T-cell (primary cell): ENCODE results near the gene CBX3. TPM values are rescaled to one million over a fixed set of nuclear protein-coding genes. Genes with fewer than 3 reads are reported as not detected.
"Not testable (repeated sequence)": the region's sequence is repeated elsewhere in the genome, so short reads cannot be mapped to it uniquely, and the experiment has no call there.

ENCODE experiments used
- ATAC-seq, 4 experiments: fragments of 200-7000 bp in 3 of 4; fragments of 150-1000 bp in 1 of 4; cut with Tn5 transposase; replicated peaks in 1 of 4; 1 replicate in 3 of 4; 2 replicates in 1 of 4; pipeline ENCODE4 v1.10.0; 2021; ENCODE audit warnings: moderate library complexity in 3 of 4, mild to moderate bottlenecking in 2 of 4, moderate number of reproducible peaks in 1 of 4
- CTCF ChIA-PET, 2 donors: fragments of 300-600 bp; sonication (Branson Sonifier 250); formaldehyde crosslinking; loops; one replicate each; lab custom pipeline; 2022; ENCODE audit warnings: antibody characterized with exemption in 2 of 2; lab: Charles Lee
- POLR2A ChIA-PET, 2 donors: fragments of 300-600 bp; sonication (Branson Sonifier 250); formaldehyde crosslinking; loops; one replicate each; lab custom pipeline; 2022; ENCODE audit warnings: antibody characterized with exemption in 2 of 2; lab: Charles Lee
- DNase-seq, 35 experiments: peaks; one replicate each; pipeline versions ENCODE4 v3.0.0 to v3.0.0-alpha.2; 2013 to 2023
- H3K27ac ChIP-seq: one replicate; pipeline ENCODE4 v1.5.1; 2013; ENCODE audit warnings: low read length
- H3K27me3 ChIP-seq, 2 experiments: replicated peaks in 1 of 2; 1 replicate in 1 of 2; 2 replicates in 1 of 2; pipeline versions ENCODE4 v1.6.1 to v1.7.0; 2013; ENCODE audit warnings: low read length in 1 of 2, mixed read lengths in 1 of 2; ENCODE audit not compliant: control insufficient read depth in 2 of 2, insufficient read depth in 2 of 2; ENCODE audit errors: extremely low read depth in 1 of 2
- H3K36me3 ChIP-seq, 2 donors: 1 replicate in 1 of 2; 2 replicates in 1 of 2; pipeline versions ENCODE4 v1.6.1 to v1.7.0; 2013; ENCODE audit warnings: low read length in 1 of 2; ENCODE audit not compliant: control insufficient read depth in 2 of 2, insufficient read depth in 1 of 2; ENCODE audit errors: extremely low read depth in 1 of 2
- H3K4me1 ChIP-seq, 2 experiments: 1 replicate in 1 of 2; 2 replicates in 1 of 2; pipeline versions ENCODE4 v1.6.1 to v1.7.0; 2013; ENCODE audit warnings: low read length in 2 of 2, mixed read lengths in 1 of 2; ENCODE audit not compliant: insufficient read depth in 2 of 2, control insufficient read depth in 1 of 2; ENCODE audit errors: extremely low read depth in 1 of 2
- H3K4me3 ChIP-seq, 2 donors: 1 replicate in 1 of 2; 2 replicates in 1 of 2; pipeline versions ENCODE4 v1.5.1 to v1.7.0; 2013; ENCODE audit warnings: mild to moderate bottlenecking in 2 of 2, low read length in 1 of 2, moderate library complexity in 1 of 2; ENCODE audit not compliant: control insufficient read depth in 1 of 2; ENCODE audit errors: extremely low read depth in 1 of 2
- H3K9me3 ChIP-seq: 2 replicates; pipeline ENCODE4 v1.7.0; 2013
- H3K27ac Mint-ChIP-seq, 2 donors: one replicate each; pipeline ENCODE4 v1.8.0; 2020 to 2021; ENCODE audit warnings: mild to moderate bottlenecking in 2 of 2, mixed read lengths in 2 of 2
- H3K27me3 Mint-ChIP-seq, 2 donors: one replicate each; pipeline ENCODE4 v1.8.0; 2021 to 2022; ENCODE audit warnings: mixed read lengths in 2 of 2
- H3K36me3 Mint-ChIP-seq: one replicate; pipeline ENCODE4 v1.8.0; 2021; ENCODE audit warnings: mixed read lengths
- H3K4me1 Mint-ChIP-seq, 3 donors: one replicate each; pipeline ENCODE4 v1.8.0; 2020 to 2022; ENCODE audit warnings: mixed read lengths in 3 of 3, mild to moderate bottlenecking in 1 of 3
- H3K4me3 Mint-ChIP-seq, 3 donors: one replicate each; pipeline ENCODE4 v1.8.0; 2020 to 2022; ENCODE audit warnings: mild to moderate bottlenecking in 3 of 3, mixed read lengths in 3 of 3, moderate library complexity in 3 of 3
- H3K9me3 Mint-ChIP-seq, 3 donors: one replicate each; pipeline ENCODE4 v1.8.0; 2020 to 2022; ENCODE audit warnings: mixed read lengths in 3 of 3
- WGBS: methylation state at CpG from one replicate; pipeline ENCODE4 v1.1.5; 2013; ENCODE audit warnings: missing lambda C conversion rate; ENCODE audit not compliant: insufficient coverage; 5-methylcytosine and 5-hydroxymethylcytosine counted together
- total RNA-seq, 35 experiments: library from RNA in 6 of 35; stranded (reverse) in 6 of 35; fragments of 120-200 nt in 1 of 35; gene quantifications; one replicate each; pipeline versions ENCODE4 v1.2.1 to v1.2.4 and lab custom pipeline; 2013 to 2026

The CBX3 gene
- total RNA-seq, 5 donors from 2014 or later (not counting 1 experiment from before 2014, with no cell fraction given), result 106 to 155 (median 148) TPM

DNA sequence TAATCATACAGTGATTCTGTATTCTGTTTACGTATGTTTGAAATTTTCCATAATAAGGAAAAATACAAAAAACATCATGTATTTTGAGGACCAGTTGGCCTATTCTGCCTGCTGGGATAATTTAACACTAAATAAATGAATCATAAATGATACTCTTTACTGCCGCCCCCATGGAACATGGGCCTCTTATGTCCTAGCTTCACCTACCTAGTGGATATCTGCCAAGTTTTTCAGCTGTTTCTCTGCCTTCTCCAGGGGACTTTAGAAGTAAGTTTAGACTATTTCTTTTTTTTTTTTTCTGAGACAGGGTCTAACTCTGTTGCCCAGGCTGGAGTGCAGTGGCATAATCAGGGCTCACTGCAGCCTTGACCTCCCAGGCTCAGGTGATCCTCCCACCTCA is 39.1 kb upstream of the CBX3 start:
- H3K27ac Mint-ChIP-seq, result no peak overlapping the region
- H3K4me1 Mint-ChIP-seq, result peaks cover 38 to 55% (median 43%) of the 10 kb centered on the region in 3 donors

DNA sequence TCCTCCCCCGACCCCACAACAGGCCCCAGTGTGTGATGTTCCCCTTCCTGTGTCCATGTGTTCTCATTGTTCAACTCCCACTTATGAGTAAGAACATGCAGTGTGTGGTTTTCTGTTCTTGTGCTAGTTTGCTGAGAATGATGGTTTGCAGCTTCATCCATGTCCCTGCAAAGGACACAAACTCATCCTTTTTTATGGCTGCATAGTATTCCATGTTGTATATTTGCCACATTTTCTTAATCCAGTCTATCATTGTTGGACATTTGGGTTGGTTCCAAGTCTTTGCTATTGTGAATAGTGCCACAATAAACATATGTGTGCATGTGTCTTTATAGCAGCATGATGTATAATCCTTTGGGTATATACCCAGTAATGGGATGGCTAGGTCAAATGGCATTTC is 37.7 kb upstream of the CBX3 start:
- H3K36me3 ChIP-seq, ATAC-seq, H3K9me3 ChIP-seq, POLR2A ChIA-PET, CTCF ChIA-PET, H3K9me3 Mint-ChIP-seq, H3K27ac Mint-ChIP-seq, H3K4me3 ChIP-seq, H3K27ac ChIP-seq, H3K4me3 Mint-ChIP-seq, H3K27me3 ChIP-seq, DNase-seq, H3K36me3 Mint-ChIP-seq, H3K27me3 Mint-ChIP-seq: not testable (repeated sequence)
- H3K4me1 ChIP-seq, result peaks cover 5 to 23% of the 10 kb centered on the region in 2 experiments
- no CpG with 5 or more reads among the region's 1 CpG for WGBS
- peaks cover 27 to 46% (median 32%) of the 10 kb centered on the region in 3 donors for H3K4me1 Mint-ChIP-seq

More for the DNA sequence above, 39.1 kb upstream of the CBX3 start:
- peaks cover 6% of the 10 kb centered on the region for H3K36me3 Mint-ChIP-seq
- H3K4me3 ChIP-seq, result no peak overlapping the region
- no peak overlapping the region for H3K4me3 Mint-ChIP-seq
- POLR2A ChIA-PET, result no interaction called here
- H3K9me3 Mint-ChIP-seq, result no peaks in the 10 kb centered on the region
- H3K9me3 ChIP-seq, result no peaks in the 10 kb centered on the region
- ATAC-seq, result no peak
- no peak for DNase-seq
- H3K36me3 ChIP-seq, result no peaks in the 10 kb centered on the region
- H3K27me3 Mint-ChIP-seq, result no peaks in the 10 kb centered on the region
- H3K4me1 ChIP-seq, result peaks cover 5 to 28% of the 10 kb centered on the region in 2 experiments
- no CpG with 5 or more reads among the region's 2 CpGs for WGBS
- H3K27ac ChIP-seq, result no peak overlapping the region
- CTCF ChIA-PET, result no interaction called here
- no peaks in the 10 kb centered on the region for H3K27me3 ChIP-seq

DNA sequence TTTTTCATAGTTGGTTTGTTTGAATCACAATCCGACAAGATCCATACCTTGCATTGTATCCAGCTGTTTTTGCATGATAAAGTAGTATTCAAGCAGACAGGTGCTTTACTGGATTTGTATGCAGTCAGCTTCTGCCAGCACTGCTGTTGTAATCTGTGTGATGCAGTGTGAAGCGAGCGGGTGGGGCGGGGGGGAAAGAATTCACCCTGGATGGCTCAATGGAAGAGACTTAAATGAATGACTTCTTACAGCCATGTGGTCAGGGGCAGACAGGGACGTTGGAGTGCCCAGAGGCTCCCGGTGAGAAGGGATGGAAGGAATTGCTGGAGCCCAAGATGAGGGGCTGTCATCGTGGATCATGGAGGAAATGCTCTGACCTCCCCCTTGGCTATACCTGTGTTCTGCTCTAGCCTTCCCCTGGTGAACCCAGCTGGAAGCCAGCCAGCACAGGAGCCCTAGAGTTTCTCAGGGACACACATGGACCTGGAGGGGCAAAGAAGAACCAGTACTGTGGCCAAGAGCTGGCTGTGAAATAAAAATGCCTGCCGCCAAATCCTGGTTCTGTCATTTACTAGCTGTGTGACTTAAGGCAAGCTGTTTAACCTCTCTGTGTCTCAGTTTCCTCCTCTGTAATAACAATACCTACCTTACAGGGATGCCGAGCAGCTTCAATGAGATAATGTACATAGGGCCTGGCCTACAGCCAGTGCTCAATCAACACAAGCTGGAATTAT is 35.4 kb upstream of the CBX3 start:
- Histone ChIP-seq H3K27ac (peak overlapping the region; percentile 77), H3K4me3 (no peak overlapping the region), H3K36me3 (peaks cover 4 to 12% of the 10 kb centered on the region in 2 donors), H3K9me3 (no peaks in the 10 kb centered on the region), H3K4me1 (peaks cover 5 to 16% of the 10 kb centered on the region in 2 experiments), H3K27me3 (no peaks in the 10 kb centered on the region)
- H3K36me3 Mint-ChIP-seq, result peaks cover 12% of the 10 kb centered on the region
- DNase-seq, result no peak
- WGBS, result 90% methylated on average over 7 of the region's 9 CpGs
- no peaks in the 10 kb centered on the region for H3K27me3 Mint-ChIP-seq
- ChIA-PET CTCF (interaction anchor here (0.6 to 1.4 kb wide), 5 partner anchors 14 to 538 kb away, joined by 3 read pairs; partner anchors contain the start of gene NFE2L3 (in 1 of the 2)), POLR2A (interaction anchor here (0.5 to 1.8 kb wide), 8 partner anchors 21 to 77 kb away, joined by 3 to 13 read pairs (median 4); partner anchors contain the start of gene CBX3 (in 1 of the 2))
- H3K4me1 Mint-ChIP-seq, result peaks cover 13 to 30% (median 20%) of the 10 kb centered on the region in 3 donors
- H3K27ac Mint-ChIP-seq, result peak overlapping the region; percentile 19 to 79
- H3K9me3 Mint-ChIP-seq, result no peaks in the 10 kb centered on the region
- no peak for ATAC-seq
- H3K4me3 Mint-ChIP-seq, result no peak overlapping the region

DNA sequence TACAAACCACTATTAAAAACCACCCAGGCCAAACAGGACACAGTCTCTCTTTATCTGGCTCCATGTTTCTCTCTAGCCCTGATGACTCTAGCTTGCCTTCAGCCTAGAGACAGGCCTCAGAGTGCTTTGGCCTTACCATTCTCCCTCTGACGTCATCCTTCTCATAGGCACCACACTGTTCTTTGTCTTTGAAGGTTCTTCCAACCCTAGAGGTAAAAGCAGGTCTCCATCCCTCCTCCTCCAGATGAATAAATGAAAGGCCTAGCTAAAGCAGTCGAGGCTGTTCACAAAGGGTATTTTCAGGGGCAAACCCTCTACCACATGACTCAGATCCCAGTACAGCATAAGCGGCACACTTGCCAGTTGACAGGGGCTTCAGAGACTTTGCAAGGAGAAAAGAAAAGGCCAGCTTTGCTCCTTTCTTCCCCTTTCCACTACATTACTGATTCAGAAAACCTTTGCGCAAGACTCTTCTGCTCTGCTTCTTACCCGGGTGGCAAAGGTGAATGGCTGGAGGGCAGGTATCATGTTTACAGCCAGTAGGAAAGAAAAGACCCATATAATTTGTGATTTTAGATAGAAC is 34.8 kb upstream of the CBX3 start:
- Mint-ChIP-seq H3K36me3 (peaks cover 13% of the 10 kb centered on the region), H3K4me3 (no peak overlapping the region), H3K27me3 (no peaks in the 10 kb centered on the region), H3K4me1 (peaks cover 13 to 30% (median 20%) of the 10 kb centered on the region in 3 donors), H3K27ac (peak overlapping the region; percentile 62 to 79), H3K9me3 (no peaks in the 10 kb centered on the region)
- H3K4me3 ChIP-seq, result no peak overlapping the region
- H3K36me3 ChIP-seq, result peaks cover 4 to 12% of the 10 kb centered on the region in 2 donors
- peak overlapping the region; percentile 77 for H3K27ac ChIP-seq
- no peaks in the 10 kb centered on the region for H3K27me3 ChIP-seq
- ChIA-PET CTCF (interaction anchor here (0.6 to 1.4 kb wide), 9 partner anchors 13 to 539 kb away, joined by 3 read pairs; partner anchors contain the start of gene NFE2L3 (in 1 of the 2)), POLR2A (interaction anchor here (0.5 to 1.8 kb wide), 11 partner anchors 14 to 1052 kb away, joined by 3 to 13 read pairs (median 4); partner anchors contain the start of genes CBX3 (in 1 of the 2) and NFE2L3 (in 1 of the 2))
- ATAC-seq, result peak in 3 of 4 experiments; percentile 19 to 53 (median 20)
- H3K4me1 ChIP-seq, result peaks cover 5 to 14% of the 10 kb centered on the region in 2 experiments
- DNase-seq, result peak in 1 of 35 experiments; percentile 44
- H3K9me3 ChIP-seq, result no peaks in the 10 kb centered on the region
- 36% methylated on average over 2 of the region's 5 CpGs for WGBS

DNA sequence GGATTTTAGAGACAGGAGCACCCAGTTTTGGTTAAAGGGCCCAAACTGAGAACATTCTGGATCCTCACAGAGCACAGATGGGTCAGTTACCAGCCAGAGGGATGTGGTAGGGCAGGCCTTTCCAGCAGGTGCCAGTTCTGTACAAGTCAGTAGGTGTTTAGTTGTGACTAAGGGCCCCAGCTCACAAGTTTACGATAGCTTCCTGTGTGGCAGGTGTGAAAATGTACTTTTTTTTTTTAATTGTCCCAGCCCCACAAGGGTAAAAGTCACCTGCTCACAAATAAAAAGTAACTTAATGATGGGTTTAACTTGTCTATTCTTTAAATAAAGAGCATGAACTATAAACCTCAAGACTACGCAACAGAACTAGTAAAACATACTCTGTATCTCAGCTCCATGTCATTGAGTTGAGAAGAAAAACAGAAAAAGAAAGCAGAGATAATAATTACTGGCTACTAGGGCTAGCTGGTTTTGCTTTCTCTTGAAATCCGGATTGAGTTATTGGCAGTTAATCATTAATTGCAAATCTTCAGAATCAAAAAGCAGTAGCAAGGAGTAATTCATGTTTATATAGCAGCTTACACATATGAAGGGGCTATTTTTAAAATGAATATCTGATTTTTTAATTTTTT is 34.1 kb upstream of the CBX3 start:
- Histone ChIP-seq H3K9me3 (no peaks in the 10 kb centered on the region), H3K27ac (peak overlapping the region; percentile 77), H3K4me1 (peaks cover 5 to 14% of the 10 kb centered on the region in 2 experiments), H3K36me3 (peaks cover 4 to 12% of the 10 kb centered on the region in 2 donors), H3K4me3 (no peak overlapping the region), H3K27me3 (no peaks in the 10 kb centered on the region)
- CTCF ChIA-PET, result interaction anchor here in 1 of 2 donors (0.7 to 1.4 kb wide), 6 partner anchors 16 to 202 kb away, joined by 3 read pairs; no protein-coding TSS in a partner anchor
- ATAC-seq, result peak; percentile 45 to 86 (median 76)
- peak in 16 of 35 experiments; percentile 16 to 70 (median 30) for DNase-seq
- POLR2A ChIA-PET, result interaction anchor here (0.6 to 1.8 kb wide), 9 partner anchors 14 to 1051 kb away, joined by 3 to 13 read pairs (median 4); partner anchors contain the start of gene NFE2L3 (in 1 of the 2)
- no peaks in the 10 kb centered on the region for H3K27me3 Mint-ChIP-seq
- H3K4me3 Mint-ChIP-seq, result no peak overlapping the region
- H3K4me1 Mint-ChIP-seq, result peaks cover 13 to 29% (median 20%) of the 10 kb centered on the region in 3 donors
- no peaks in the 10 kb centered on the region for H3K9me3 Mint-ChIP-seq
- peak overlapping the region; percentile 62 to 79 for H3K27ac Mint-ChIP-seq
- no CpG with 5 or more reads among the region's 3 CpGs for WGBS
- H3K36me3 Mint-ChIP-seq, result peaks cover 15% of the 10 kb centered on the region
